ENCODE measurements around the gene STK11IP. TPM values are rescaled to one million over a fixed set of nuclear protein-coding genes. Genes with fewer than 3 reads are reported as not detected.
A peak's percentile ranks its signal among the peaks of the same experiment; 100 is the strongest.

Gene STK11IP
- total and polyA plus RNA-seq, 2 of the 13 experiments (the other 11 are each of a cell fraction or from before 2014, with no cell fraction given), result 12.8 to 24.0 TPM

GRCh38 chr2:219576505-219577388 lies 20.9 kb upstream of the STK11IP start (continued):
- TF ChIP-seq ARNT2 (CRISPR knock-in tag; IDR thresholded peaks at IDR 0.05; ENCODE audit: low read depth), result peak; percentile 97; the same call in 1 of the 2 replicates
- peak; percentile 76; the same call in 1 of the 2 replicates for TF ChIP-seq BRCA1 (CRISPR knock-in tag; IDR thresholded peaks at IDR 0.05)
- TF ChIP-seq MEIS1 (CRISPR knock-in tag; IDR thresholded peaks at IDR 0.05; ENCODE audit: borderline replicate concordance), result peak; percentile 99
- TF ChIP-seq ZBTB14 (CRISPR knock-in tag; IDR thresholded peaks at IDR 0.05), result no peak
- peak; percentile 71; the same call in 1 of the 2 replicates for TF ChIP-seq THAP9 (CRISPR knock-in tag; IDR thresholded peaks at IDR 0.05; ENCODE audit: borderline replicate concordance)
- TF ChIP-seq ZNF879 (CRISPR knock-in tag; IDR thresholded peaks at IDR 0.05), result no peak
- no peak for TF ChIP-seq ZNF3 (CRISPR knock-in tag; IDR thresholded peaks at IDR 0.05)
- TF ChIP-seq PTBP1 (IDR thresholded peaks at IDR 0.05; ENCODE audit: low read depth, low read length, poor library complexity, severe bottlenecking), result no peak
- TF ChIP-seq CREB3 (CRISPR knock-in tag; IDR thresholded peaks at IDR 0.05), result no peak
- TF ChIP-seq SMAD1 (CRISPR knock-in tag; IDR thresholded peaks at IDR 0.05; ENCODE audit: borderline replicate concordance, low read depth), result 0 out of 2 replicates have a peak, but pooled peaks have one; percentile 95
- no peak for TF ChIP-seq ZNF737 (CRISPR knock-in tag; IDR thresholded peaks at IDR 0.05; ENCODE audit: borderline replicate concordance)
- TF ChIP-seq KDM5A (IDR thresholded peaks at IDR 0.05; ENCODE audit: borderline replicate concordance, low read length), result no peak; the same call in 1 of the 2 replicates
- no peak for TF ChIP-seq MLXIP (CRISPR knock-in tag; IDR thresholded peaks at IDR 0.05; ENCODE audit: borderline replicate concordance)
- TF ChIP-seq ZSCAN29 (CRISPR knock-in tag; conservative IDR thresholded peaks at IDR 0.05), result peak; percentile 94
- TF ChIP-seq NR2F2 (IDR thresholded peaks at IDR 0.05; ENCODE audit: borderline replicate concordance, low read depth), result peak; percentile 81; the same call in 1 of the 2 replicates
- TF ChIP-seq MBNL3 (CRISPR knock-in tag; conservative IDR thresholded peaks at IDR 0.05), result no peak
- TF ChIP-seq ZNF768 (CRISPR knock-in tag; IDR thresholded peaks at IDR 0.05), result peak; percentile 77
- TF ChIP-seq HMGA1 (CRISPR knock-in tag; conservative IDR thresholded peaks at IDR 0.05), result no peak
- TF ChIP-seq ZNF138 (CRISPR knock-in tag; IDR thresholded peaks at IDR 0.05; ENCODE audit: low read depth), result no peak
- no peak; the same call in 1 of the 2 replicates for TF ChIP-seq TMF1 (CRISPR knock-in tag; IDR thresholded peaks at IDR 0.05; ENCODE audit: low read depth)

All from HepG2 (cell line).